Chondrocyte (in vitro differentiated cells): ENCODE measurements around the gene SMIM45.
A peak's percentile ranks its signal among the peaks of the same experiment; 100 is the strongest.

Experiments used
- DNase-seq: peaks from one replicate; pipeline ENCODE4 v3.0.0; 2021; ENCODE audit warnings: mixed read lengths, low spot score
- H3K27ac Mint-ChIP-seq: one replicate; pipeline ENCODE4 v1.8.0; 2021; ENCODE audit warnings: mild to moderate bottlenecking, moderate library complexity, mixed read lengths; ENCODE audit not compliant: unreplicated experiment
- H3K27me3 Mint-ChIP-seq: 2 replicates; pipeline ENCODE4 v1.8.0; 2021; ENCODE audit warnings: low read depth, mixed read lengths
- H3K36me3 Mint-ChIP-seq: 2 replicates; pipeline ENCODE4 v1.8.0; 2021; ENCODE audit warnings: low read depth, mixed read lengths
- H3K4me1 Mint-ChIP-seq: 2 replicates; pipeline ENCODE4 v1.8.0; 2021; ENCODE audit warnings: low read depth, mild to moderate bottlenecking, mixed read lengths
- H3K4me3 Mint-ChIP-seq: one replicate; pipeline ENCODE4 v1.8.0; 2021; ENCODE audit warnings: mild to moderate bottlenecking, moderate library complexity, mixed read lengths; ENCODE audit not compliant: unreplicated experiment
- H3K9me3 Mint-ChIP-seq: 2 replicates; pipeline ENCODE4 v1.8.0; 2021; ENCODE audit warnings: low read depth, mixed read lengths
- CTCF ChIP-seq: fragments of 200-600 bp; sonication (generic); IDR thresholded peaks from 2 replicates; pipeline ENCODE4 v1.5.0; 2021; ENCODE audit warnings: antibody characterized with exemption, mild to moderate bottlenecking, moderate library complexity

SMIM45 gene

GRCh38 chr22:41934284-41935014, 17.5 kb upstream of the SMIM45 start:
- H3K36me3 Mint-ChIP-seq: no peaks in the 10 kb centered on the region
- no peaks in the 10 kb centered on the region for H3K9me3 Mint-ChIP-seq
- H3K27me3 Mint-ChIP-seq: no peaks in the 10 kb centered on the region
- no peak for DNase-seq
- H3K4me1 Mint-ChIP-seq: no peaks in the 10 kb centered on the region
- no peak overlapping the region for H3K4me3 Mint-ChIP-seq
- no peak for TF ChIP-seq CTCF
- no peak overlapping the region for H3K27ac Mint-ChIP-seq

GRCh38 chr22:41935015-41935351, 17.0 kb upstream of the SMIM45 start:
- H3K36me3 Mint-ChIP-seq: no peaks in the 10 kb centered on the region
- H3K4me1 Mint-ChIP-seq: no peaks in the 10 kb centered on the region
- no peaks in the 10 kb centered on the region for H3K27me3 Mint-ChIP-seq
- TF ChIP-seq CTCF: no peak
- no peak overlapping the region for H3K27ac Mint-ChIP-seq
- no peaks in the 10 kb centered on the region for H3K9me3 Mint-ChIP-seq
- no peak for DNase-seq
- no peak overlapping the region for H3K4me3 Mint-ChIP-seq

GRCh38 chr22:41935509-41935908, 16.4 kb upstream of the SMIM45 start:
- Mint-ChIP-seq H3K4me3 (no peak overlapping the region), H3K27ac (no peak overlapping the region)
- no peak for TF ChIP-seq CTCF

DNA sequence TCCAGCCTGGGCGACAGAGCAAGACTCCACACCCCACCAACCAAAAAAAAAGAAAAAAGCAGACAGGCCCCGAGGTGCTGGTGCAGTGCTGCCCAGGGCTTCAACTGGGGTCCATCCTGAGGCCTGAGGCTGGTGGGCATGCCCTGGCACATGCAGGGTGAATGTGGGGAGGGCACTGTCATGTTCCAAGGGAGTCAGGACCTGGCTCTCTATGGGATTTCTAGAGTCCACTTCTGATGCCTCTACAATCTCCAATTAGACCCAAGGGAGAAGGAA, 15.1 kb upstream of the SMIM45 start:
- Mint-ChIP-seq H3K27me3 (no peaks in the 10 kb centered on the region), H3K27ac (no peak overlapping the region), H3K36me3 (no peaks in the 10 kb centered on the region), H3K4me3 (no peak overlapping the region), H3K9me3 (no peaks in the 10 kb centered on the region), H3K4me1 (peaks cover 10% of the 10 kb centered on the region)
- TF ChIP-seq CTCF: no peak
- no peak for DNase-seq

More at GRCh38 chr22:41935509-41935908, 16.4 kb upstream of the SMIM45 start:
- peaks cover under 1% of the 10 kb centered on the region for H3K4me1 Mint-ChIP-seq
- H3K9me3 Mint-ChIP-seq: no peaks in the 10 kb centered on the region
- H3K36me3 Mint-ChIP-seq: no peaks in the 10 kb centered on the region
- H3K27me3 Mint-ChIP-seq: no peaks in the 10 kb centered on the region
- DNase-seq: no peak

DNA sequence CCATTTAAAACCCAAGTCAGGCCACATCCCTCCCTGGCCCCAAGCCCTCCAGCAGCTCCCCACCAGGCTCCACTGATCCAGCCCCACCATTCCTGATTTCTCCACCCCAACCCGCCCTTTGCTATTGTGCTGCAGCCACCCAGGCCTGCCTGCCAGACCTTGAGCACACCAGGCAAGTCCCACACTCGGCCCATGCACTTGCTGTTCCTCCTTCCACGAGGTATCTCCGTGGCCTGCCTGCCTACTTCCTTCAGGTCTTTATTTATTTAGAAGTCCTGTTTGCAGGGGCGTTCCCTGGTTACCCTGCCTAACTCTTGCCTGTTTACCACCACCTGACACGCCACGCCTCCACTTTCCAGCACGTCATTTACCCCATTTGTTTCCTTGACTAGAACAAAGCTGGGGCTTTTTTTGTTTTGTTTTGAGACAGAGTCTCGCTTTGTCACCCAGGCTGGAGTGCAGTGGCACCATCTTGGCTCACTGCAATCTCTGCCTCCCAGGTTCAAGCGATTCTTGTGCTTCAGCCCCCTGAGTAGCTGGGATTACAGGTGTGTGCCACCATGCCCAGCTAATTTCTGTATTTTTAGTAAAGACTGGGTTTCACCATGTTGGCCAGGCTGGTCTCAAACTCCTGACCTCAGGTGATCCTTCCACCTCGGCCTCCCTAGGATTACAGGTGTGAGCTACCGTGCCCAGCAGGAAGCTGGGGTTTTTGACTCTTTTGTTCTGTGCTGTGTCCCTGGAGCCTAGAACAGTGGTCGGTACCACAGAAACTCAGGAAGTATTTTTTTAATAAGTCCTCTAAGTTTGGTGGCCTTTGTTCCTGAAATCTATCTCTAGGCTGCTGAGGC, 11.7 kb upstream of the SMIM45 start:
- TF ChIP-seq CTCF: no peak
- H3K9me3 Mint-ChIP-seq: no peaks in the 10 kb centered on the region
- H3K27ac Mint-ChIP-seq: peak overlapping the region; percentile 81
- DNase-seq: no peak
- H3K4me1 Mint-ChIP-seq: peaks cover 10% of the 10 kb centered on the region
- H3K4me3 Mint-ChIP-seq: no peak overlapping the region
- no peaks in the 10 kb centered on the region for H3K27me3 Mint-ChIP-seq
- no peaks in the 10 kb centered on the region for H3K36me3 Mint-ChIP-seq
